CD14-positive monocyte (primary cell): Measurements from ENCODE around the gene FAM20C. TPM values are rescaled to one million over a fixed set of nuclear protein-coding genes. Genes with fewer than 3 reads are reported as not detected.

Source experiments
- DNase-seq, 3 donors: peaks; one replicate each; pipeline ENCODE4 v3.0.0-alpha.2; 2011 to 2022
- H2AFZ ChIP-seq: 2 replicates; pipeline ENCODE4 v1.6.0; 2012; ENCODE audit warnings: mild to moderate bottlenecking, low read depth, low read length, inconsistent platforms; ENCODE audit not compliant: insufficient read depth, poor library complexity, severe bottlenecking
- H3K27ac ChIP-seq, 2 donors: 1 replicate in 1 of 2; 2 replicates in 1 of 2; pipeline ENCODE4 v1.5.1; 2012 to 2013; ENCODE audit warnings: low read length in 2 of 2, control low read depth in 1 of 2, inconsistent platforms in 1 of 2, low read depth in 1 of 2, mild to moderate bottlenecking in 1 of 2
- H3K27me3 ChIP-seq, 2 donors: one replicate each; pipeline versions ENCODE4 v1.6.0 to v1.6.1; 2011 to 2013; ENCODE audit warnings: low read length in 2 of 2; ENCODE audit not compliant: control insufficient read depth in 2 of 2, insufficient read depth in 2 of 2
- H3K36me3 ChIP-seq, 2 donors: replicated peaks in 1 of 2; 1 replicate in 1 of 2; 2 replicates in 1 of 2; pipeline versions ENCODE4 v1.5.1 to v1.6.1; 2012 to 2013; ENCODE audit warnings: low read length in 2 of 2, control low read depth in 1 of 2, inconsistent platforms in 1 of 2, mild to moderate bottlenecking in 1 of 2; ENCODE audit not compliant: insufficient read depth in 2 of 2, control insufficient read depth in 1 of 2
- H3K4me1 ChIP-seq, 2 donors: 1 replicate in 1 of 2; 2 replicates in 1 of 2; pipeline versions ENCODE4 v1.5.1 to v1.6.1; 2012 to 2013; ENCODE audit warnings: low read length in 2 of 2, control low read depth in 1 of 2, inconsistent platforms in 1 of 2, mild to moderate bottlenecking in 1 of 2, moderate library complexity in 1 of 2; ENCODE audit not compliant: insufficient read depth in 2 of 2, control insufficient read depth in 1 of 2
- H3K4me2 ChIP-seq: replicated peaks from 2 replicates; pipeline ENCODE3; 2012; ENCODE audit warnings: low read length, moderate library complexity, mild to moderate bottlenecking; ENCODE audit not compliant: poor library complexity, severe bottlenecking; ENCODE audit errors: extremely low read depth
- H3K4me3 ChIP-seq, 3 experiments: fragments of 200-600 bp in 1 of 3; sonication (generic) in 1 of 3; replicated peaks in 1 of 3; 1 replicate in 2 of 3; 2 replicates in 1 of 3; pipeline ENCODE4 v1.5.1; 2011 to 2013; ENCODE audit warnings: low read length in 3 of 3, mild to moderate bottlenecking in 3 of 3, control low read depth in 2 of 3, low read depth in 2 of 3, inconsistent platforms in 1 of 3, moderate library complexity in 1 of 3
- H3K79me2 ChIP-seq: 2 replicates; pipeline ENCODE4 v1.6.0; 2012; ENCODE audit warnings: mild to moderate bottlenecking, control low read depth, inconsistent platforms, low read length, moderate library complexity; ENCODE audit not compliant: insufficient read depth
- H3K9ac ChIP-seq: 2 replicates; pipeline ENCODE4 v1.6.0; 2017; ENCODE audit warnings: low read length, mild to moderate bottlenecking; ENCODE audit not compliant: insufficient read depth, poor library complexity, severe bottlenecking
- H3K9me3 ChIP-seq, 2 donors: replicated peaks in 1 of 2; 1 replicate in 1 of 2; 2 replicates in 1 of 2; pipeline versions ENCODE4 v1.5.1 to v1.6.1; 2012 to 2013; ENCODE audit warnings: low read length in 2 of 2, control low read depth in 1 of 2; ENCODE audit not compliant: control insufficient read depth in 1 of 2, insufficient read depth in 1 of 2
- H4K20me1 ChIP-seq: 2 replicates; pipeline ENCODE4 v1.6.0; 2012; ENCODE audit warnings: mild to moderate bottlenecking, low read length, control low read depth, moderate library complexity; ENCODE audit not compliant: insufficient read depth
- H3K27ac Mint-ChIP-seq, 7 donors: one replicate each; pipeline ENCODE4 v1.8.0; 2020; ENCODE audit warnings: mild to moderate bottlenecking in 7 of 7, mixed read lengths in 7 of 7, moderate library complexity in 6 of 7, inconsistent platforms in 2 of 7
- H3K27me3 Mint-ChIP-seq, 3 donors: one replicate each; pipeline ENCODE4 v1.8.0; 2021 to 2022; ENCODE audit warnings: low read depth in 3 of 3, mild to moderate bottlenecking in 3 of 3, mixed read lengths in 3 of 3, moderate library complexity in 3 of 3, inconsistent platforms in 1 of 3
- H3K36me3 Mint-ChIP-seq, 2 donors: one replicate each; pipeline ENCODE4 v1.8.0; 2020; ENCODE audit warnings: mixed read lengths in 2 of 2, inconsistent platforms in 1 of 2, mild to moderate bottlenecking in 1 of 2
- H3K4me1 Mint-ChIP-seq: one replicate; pipeline ENCODE4 v1.8.0; 2020; ENCODE audit warnings: mild to moderate bottlenecking, mixed read lengths
- H3K4me3 Mint-ChIP-seq, 2 donors: one replicate each; pipeline ENCODE4 v1.8.0; 2020; ENCODE audit warnings: mild to moderate bottlenecking in 2 of 2, mixed read lengths in 2 of 2, moderate library complexity in 1 of 2
- H3K9me3 Mint-ChIP-seq, 7 donors: one replicate each; pipeline ENCODE4 v1.8.0; 2020 to 2022; ENCODE audit warnings: mixed read lengths in 7 of 7, mild to moderate bottlenecking in 6 of 7, moderate library complexity in 6 of 7, inconsistent platforms in 2 of 7
- CTCF ChIP-seq: fragments of 200-600 bp; IDR thresholded peaks from one replicate; pipeline ENCODE4 v1.8.0; 2022; ENCODE audit warnings: antibody characterized with exemption, mild to moderate bottlenecking
- WGBS: methylation state at CpG from one replicate; pipeline ENCODE4 v1.1.5; 2013; ENCODE audit warnings: missing lambda C conversion rate; ENCODE audit not compliant: insufficient coverage; 5-methylcytosine and 5-hydroxymethylcytosine counted together
- intact Hi-C, 2 donors: fragments of 100-400 bp; cut with micrococcal nuclease; formaldehyde crosslinking; loops; one replicate each; pipeline versions ENCODE4 v1.15.0 to v1.15.1; 2023
- polyA plus RNA-seq, 3 donors: library from polyadenylated mRNA; depleted of rRNA in 1 of 3; unstranded in 2 of 3; stranded (reverse) in 1 of 3; fragments of 300-500 nt in 2 of 3; fragments of >200 nt in 1 of 3; fragmentation: Illumina TruSeq in 2 of 3; gene quantifications; 1 replicate in 2 of 3; 2 replicates in 1 of 3; pipeline ENCODE4 v1.2.3, GENCODE V29; 2012 to 2021

FAM20C gene
- polyA plus RNA-seq, 3 donors: 1.2 to 32.2 (median 1.5) TPM

DNA sequence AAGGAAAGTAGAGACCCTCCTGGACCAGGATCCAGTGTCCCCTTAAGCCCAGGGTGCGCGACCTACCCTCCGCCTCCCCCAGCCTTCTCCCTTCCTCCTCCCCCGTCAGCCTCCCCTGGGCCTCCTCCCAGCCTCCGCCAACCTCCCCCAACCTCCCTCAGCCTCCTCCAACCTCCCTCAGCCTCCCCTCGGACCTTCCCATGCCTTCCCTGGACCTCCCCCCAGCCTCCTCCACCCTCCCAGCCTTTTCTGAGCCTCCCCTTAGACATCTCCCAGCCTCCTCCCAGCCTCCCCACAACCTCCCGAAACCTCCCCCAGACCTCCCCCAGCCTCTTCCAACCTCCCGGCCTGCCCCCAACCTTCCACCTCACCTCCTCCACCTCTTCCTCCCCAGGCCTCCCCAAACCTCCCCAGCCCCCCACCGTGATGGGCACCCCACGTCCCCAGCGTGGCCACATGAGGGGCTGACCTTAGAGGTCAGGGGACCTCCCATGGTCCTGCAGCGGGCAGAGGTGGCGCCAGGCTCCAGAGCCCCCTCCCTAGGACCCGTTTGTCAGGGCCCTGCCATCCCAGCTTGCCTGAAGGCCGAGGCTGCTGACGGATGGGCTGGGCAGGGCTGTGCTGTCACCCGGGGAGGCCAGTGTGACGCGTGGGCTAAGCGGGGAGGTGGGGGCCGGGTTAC lies 18.8 kb downstream of the FAM20C start:
- peaks cover 0 to 3% (median 2%) of the 10 kb centered on the region in 3 donors for H3K27me3 Mint-ChIP-seq
- H3K4me3 ChIP-seq: no peak overlapping the region
- no peak overlapping the region for H3K27ac ChIP-seq
- H3K4me2 ChIP-seq: no peak overlapping the region
- peaks cover 16 to 73% of the 10 kb centered on the region in 2 donors for H3K36me3 ChIP-seq
- peak overlapping the region in 1 of 7 donors; percentile 20 for H3K27ac Mint-ChIP-seq
- peaks cover 0 to 10% (median 5%) of the 10 kb centered on the region in 7 donors for H3K9me3 Mint-ChIP-seq
- no peak overlapping the region for H3K4me3 Mint-ChIP-seq
- no peaks in the 10 kb centered on the region for H3K27me3 ChIP-seq
- TF ChIP-seq CTCF: no peak
- H3K36me3 Mint-ChIP-seq: peaks cover 51 to 69% of the 10 kb centered on the region in 2 donors
- H3K4me1 Mint-ChIP-seq: peaks cover 23% of the 10 kb centered on the region
- DNase-seq: no peak
- H3K4me1 ChIP-seq: peaks cover 6 to 18% of the 10 kb centered on the region in 2 donors
- 92% methylated on average over 17 of the region's 21 CpGs for WGBS
- H3K9me3 ChIP-seq: no peaks in the 10 kb centered on the region
- intact Hi-C loops: no loop called here
- no peak overlapping the region for H2AFZ ChIP-seq
- H3K79me2 ChIP-seq: peaks cover 10% of the 10 kb centered on the region
- no peak overlapping the region for H3K9ac ChIP-seq
- H4K20me1 ChIP-seq: peaks cover 81% of the 10 kb centered on the region

GRCh38 chr7:211715-212058 lies 19.3 kb downstream of the FAM20C start:
- no peak overlapping the region for H3K4me3 ChIP-seq
- H2AFZ ChIP-seq: no peak overlapping the region
- peaks cover 10% of the 10 kb centered on the region for H3K79me2 ChIP-seq
- H3K4me3 Mint-ChIP-seq: no peak overlapping the region
- no peaks in the 10 kb centered on the region for H3K27me3 ChIP-seq
- peaks cover 16 to 72% of the 10 kb centered on the region in 2 donors for H3K36me3 ChIP-seq
- intact Hi-C loops: no loop called here
- H3K9me3 ChIP-seq: no peaks in the 10 kb centered on the region
- H3K4me1 ChIP-seq: peaks cover 6 to 18% of the 10 kb centered on the region in 2 donors
- WGBS: 99% methylated on average over 10 of the region's 19 CpGs
- H4K20me1 ChIP-seq: peaks cover 81% of the 10 kb centered on the region
- H3K27ac ChIP-seq: no peak overlapping the region
- peaks cover 51 to 68% of the 10 kb centered on the region in 2 donors for H3K36me3 Mint-ChIP-seq
- H3K4me2 ChIP-seq: no peak overlapping the region
- no peak overlapping the region for H3K27ac Mint-ChIP-seq
- H3K9me3 Mint-ChIP-seq: peaks cover 0 to 8% (median 2%) of the 10 kb centered on the region in 7 donors
- TF ChIP-seq CTCF: no peak
- H3K9ac ChIP-seq: no peak overlapping the region
- H3K27me3 Mint-ChIP-seq: peaks cover 0 to 2% (median 2%) of the 10 kb centered on the region in 3 donors
- no peak for DNase-seq
- H3K4me1 Mint-ChIP-seq: peaks cover 23% of the 10 kb centered on the region
